H1 (cell line): ENCODE data around the gene FES.

Experiments
- BRCA1 ChIP-seq: IDR thresholded peaks from 2 replicates; pipeline ENCODE4 v1.6.1; 2012; ENCODE audit warnings: low read depth, low read length, improper control_type of control experiment
- CEBPB ChIP-seq: IDR thresholded peaks from 2 replicates; pipeline ENCODE4 v1.6.1; 2012; ENCODE audit warnings: low read depth, low read length
- CREB1 ChIP-seq: IDR thresholded peaks from 2 replicates; pipeline ENCODE4 v1.6.1; 2012; ENCODE audit warnings: inconsistent platforms
- EP300 ChIP-seq, 2 experiments: IDR thresholded peaks; 1 replicate in 1 of 2; 2 replicates in 1 of 2; pipeline ENCODE4 v1.6.1; 2011 to 2012; ENCODE audit warnings: low read depth in 2 of 2, low read length in 2 of 2, mild to moderate bottlenecking in 2 of 2, borderline replicate concordance in 1 of 2, inconsistent platforms in 1 of 2, moderate library complexity in 1 of 2
- JUN ChIP-seq: IDR thresholded peaks from 2 replicates; pipeline ENCODE4 v1.6.1; 2011; ENCODE audit warnings: low read depth, mild to moderate bottlenecking, improper control_type of control experiment, low read length
- JUND ChIP-seq: IDR thresholded peaks from 2 replicates; pipeline ENCODE4 v1.6.1; 2011; ENCODE audit warnings: mild to moderate bottlenecking, improper control_type of control experiment, low read length
- KDM1A ChIP-seq: fragments of 200-600, 300-600 bp; sonication (generic); IDR thresholded peaks from 2 replicates; pipeline ENCODE4 v1.7.1; 2016; ENCODE audit warnings: mild to moderate bottlenecking, low read length, borderline replicate concordance
- NRF1 ChIP-seq: IDR thresholded peaks from 2 replicates; pipeline ENCODE4 v1.6.1; 2011; ENCODE audit warnings: mild to moderate bottlenecking, low read depth, low read length, improper control_type of control experiment
- POLR2A ChIP-seq, 2 experiments: IDR thresholded peaks; 1 replicate in 1 of 2; 2 replicates in 1 of 2; pipeline ENCODE4 v1.6.1; 2011; ENCODE audit warnings: low read depth in 2 of 2, low read length in 2 of 2, mild to moderate bottlenecking in 2 of 2; ENCODE audit errors: control extremely low read depth in 1 of 2
- POLR2AphosphoS5 ChIP-seq: IDR thresholded peaks from 2 replicates; pipeline ENCODE4 v1.6.1; 2011; ENCODE audit warnings: low read depth, low read length
- RAD21 ChIP-seq, 2 experiments: IDR thresholded peaks in 1 of 2; conservative IDR thresholded peaks in 1 of 2; 2 replicates each; pipeline ENCODE4 v1.6.1; 2011; ENCODE audit warnings: low read depth in 2 of 2, low read length in 2 of 2, improper control_type of control experiment in 1 of 2, inconsistent platforms in 1 of 2, mild to moderate bottlenecking in 1 of 2, moderate library complexity in 1 of 2
- RXRA ChIP-seq: IDR thresholded peaks from 2 replicates; pipeline ENCODE4 v1.6.1; 2011; ENCODE audit warnings: low read depth, mild to moderate bottlenecking, low read length, moderate library complexity; ENCODE audit not compliant: insufficient read depth
- TF ChIP-seq, protein P1 (sequence below), 3 experiments: IDR thresholded peaks; 1 replicate in 2 of 3; 2 replicates in 1 of 3; pipeline versions ENCODE4 v1.5.1 to v1.6.1; 2011; ENCODE audit warnings: low read length in 3 of 3, mild to moderate bottlenecking in 3 of 3, inconsistent platforms in 2 of 3, low read depth in 1 of 3, moderate library complexity in 1 of 3; ENCODE audit not compliant: insufficient read depth in 1 of 3; ENCODE audit errors: control extremely low read depth in 1 of 3
- TF ChIP-seq, protein P2 (sequence below): IDR thresholded peaks from 2 replicates; pipeline ENCODE4 v1.6.1; 2011; ENCODE audit warnings: low read length, improper control_type of control experiment

DNA sequence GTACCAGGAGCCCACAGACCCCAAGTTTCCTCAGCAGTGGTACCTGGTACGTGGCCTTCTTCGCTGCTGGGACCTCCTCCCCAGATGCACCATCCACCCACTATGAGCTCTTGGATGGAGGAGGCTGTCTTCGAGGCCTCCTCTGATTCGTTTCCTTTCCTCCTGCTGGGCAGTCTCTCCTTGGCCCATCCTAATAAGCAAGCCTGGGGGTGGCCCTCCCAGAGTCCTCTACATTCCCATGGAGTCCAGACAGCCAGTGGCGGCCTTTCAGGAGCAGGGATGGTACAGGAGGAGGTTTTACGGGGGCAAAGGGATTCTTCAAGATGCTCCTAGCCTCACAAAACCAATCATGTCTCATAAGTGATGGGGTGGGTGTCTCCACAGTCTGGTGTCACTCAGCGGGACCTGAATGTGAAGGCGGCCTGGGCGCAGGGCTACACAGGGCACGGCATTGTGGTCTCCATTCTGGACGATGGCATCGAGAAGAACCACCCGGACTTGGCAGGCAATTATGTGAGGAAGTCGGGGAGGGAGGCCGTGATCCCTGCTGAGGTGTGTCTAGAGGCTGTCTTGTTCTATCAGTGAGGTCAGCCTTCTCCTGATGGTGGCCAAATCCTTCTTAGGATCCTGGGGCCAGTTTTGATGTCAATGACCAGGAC, 7.7 kb upstream of the FES start:
- no peak for TF ChIP-seq CEBPB
- TF ChIP-seq POLR2A (IDR thresholded peaks at IDR 0.05; ENCODE audit: control extremely low read depth in 1 of 2, low read depth in 2 of 2, low read length in 2 of 2): no peak
- no peak for TF ChIP-seq EP300 (IDR thresholded peaks at IDR 0.05; ENCODE audit: borderline replicate concordance in 1 of 2, low read depth in 2 of 2, low read length in 2 of 2)
- TF ChIP-seq, protein P1, sequence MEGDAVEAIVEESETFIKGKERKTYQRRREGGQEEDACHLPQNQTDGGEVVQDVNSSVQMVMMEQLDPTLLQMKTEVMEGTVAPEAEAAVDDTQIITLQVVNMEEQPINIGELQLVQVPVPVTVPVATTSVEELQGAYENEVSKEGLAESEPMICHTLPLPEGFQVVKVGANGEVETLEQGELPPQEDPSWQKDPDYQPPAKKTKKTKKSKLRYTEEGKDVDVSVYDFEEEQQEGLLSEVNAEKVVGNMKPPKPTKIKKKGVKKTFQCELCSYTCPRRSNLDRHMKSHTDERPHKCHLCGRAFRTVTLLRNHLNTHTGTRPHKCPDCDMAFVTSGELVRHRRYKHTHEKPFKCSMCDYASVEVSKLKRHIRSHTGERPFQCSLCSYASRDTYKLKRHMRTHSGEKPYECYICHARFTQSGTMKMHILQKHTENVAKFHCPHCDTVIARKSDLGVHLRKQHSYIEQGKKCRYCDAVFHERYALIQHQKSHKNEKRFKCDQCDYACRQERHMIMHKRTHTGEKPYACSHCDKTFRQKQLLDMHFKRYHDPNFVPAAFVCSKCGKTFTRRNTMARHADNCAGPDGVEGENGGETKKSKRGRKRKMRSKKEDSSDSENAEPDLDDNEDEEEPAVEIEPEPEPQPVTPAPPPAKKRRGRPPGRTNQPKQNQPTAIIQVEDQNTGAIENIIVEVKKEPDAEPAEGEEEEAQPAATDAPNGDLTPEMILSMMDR (IDR thresholded peaks at IDR 0.05; ENCODE audit: control extremely low read depth in 1 of 3, insufficient read depth in 1 of 3, low read depth in 1 of 3, low read length in 3 of 3): no peak
- no peak for TF ChIP-seq NRF1
- no peak for TF ChIP-seq POLR2AphosphoS5
- TF ChIP-seq CREB1: no peak
- TF ChIP-seq JUND: no peak
- TF ChIP-seq RXRA: no peak
- TF ChIP-seq, protein P2, sequence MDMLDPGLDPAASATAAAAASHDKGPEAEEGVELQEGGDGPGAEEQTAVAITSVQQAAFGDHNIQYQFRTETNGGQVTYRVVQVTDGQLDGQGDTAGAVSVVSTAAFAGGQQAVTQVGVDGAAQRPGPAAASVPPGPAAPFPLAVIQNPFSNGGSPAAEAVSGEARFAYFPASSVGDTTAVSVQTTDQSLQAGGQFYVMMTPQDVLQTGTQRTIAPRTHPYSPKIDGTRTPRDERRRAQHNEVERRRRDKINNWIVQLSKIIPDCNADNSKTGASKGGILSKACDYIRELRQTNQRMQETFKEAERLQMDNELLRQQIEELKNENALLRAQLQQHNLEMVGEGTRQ: no peak
- TF ChIP-seq KDM1A: no peak
- TF ChIP-seq BRCA1: no peak
- TF ChIP-seq JUN: no peak
- no peak for TF ChIP-seq RAD21 (IDR thresholded peaks at IDR 0.05 in 1 of 2, conservative IDR thresholded peaks at IDR 0.05 in 1 of 2; ENCODE audit: low read depth in 2 of 2, low read length in 2 of 2)
